ENCODE data around the gene TRPM4.

TRPM4 gene

GRCh38 chr19:49161987-49162386, 4.4 kb downstream of the TRPM4 start:
- no peak for TF ChIP-seq CTCF (IDR thresholded peaks at IDR 0.05; ENCODE audit: unreplicated experiment in 3 of 3)
- H3K36me3 Mint-ChIP-seq (ENCODE audit: low read depth) = peaks cover 4% of the 10 kb centered on the region
- peak overlapping the region in 1 of 3 experiments; percentile 23 for H3K4me3 Mint-ChIP-seq
- H3K27me3 Mint-ChIP-seq (ENCODE audit: low read depth) = no peaks in the 10 kb centered on the region
- H3K27ac Mint-ChIP-seq = peak overlapping the region in 1 of 3 experiments; percentile 29
- H3K4me1 Mint-ChIP-seq = peaks cover 9% of the 10 kb centered on the region
- H3K9me3 Mint-ChIP-seq = no peaks in the 10 kb centered on the region

DNA sequence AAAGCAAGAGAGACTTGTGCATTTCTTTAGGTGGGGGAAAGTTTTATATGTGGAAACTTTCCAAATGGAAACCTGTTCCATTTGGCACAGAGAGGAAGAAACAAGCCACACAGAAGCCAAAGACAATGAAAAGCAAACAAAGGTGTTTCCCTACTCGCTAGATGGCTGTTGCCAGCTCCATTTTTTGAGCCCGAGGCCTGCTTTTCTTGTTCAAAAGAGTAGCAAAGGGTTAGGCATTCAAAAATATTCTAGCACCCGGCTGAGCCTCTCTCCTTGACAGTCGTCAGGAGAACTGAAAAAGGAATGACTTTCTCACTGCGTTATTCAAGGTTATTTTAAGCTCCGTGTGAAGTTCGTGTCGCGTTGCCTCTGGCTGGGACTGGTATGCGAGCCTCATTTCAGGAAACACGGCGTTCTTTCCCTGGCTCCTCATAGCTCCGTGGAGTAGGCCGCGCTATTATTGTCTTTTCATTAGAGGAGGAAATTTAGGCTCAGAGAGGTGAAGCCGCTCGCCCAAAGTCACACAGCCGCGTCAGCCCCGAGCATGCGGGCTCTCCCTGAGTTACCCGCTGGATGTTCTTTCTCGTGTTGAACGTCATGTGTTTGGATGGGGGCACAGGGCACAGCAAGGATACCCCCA, 7.6 kb downstream of the TRPM4 start:
- H3K4me1 Mint-ChIP-seq = no peaks in the 10 kb centered on the region
- H3K27ac Mint-ChIP-seq = no peak overlapping the region
- H3K9me3 Mint-ChIP-seq = no peaks in the 10 kb centered on the region
- no peak overlapping the region for H3K4me3 Mint-ChIP-seq
- H3K36me3 Mint-ChIP-seq (ENCODE audit: low read depth) = peaks cover 4% of the 10 kb centered on the region
- TF ChIP-seq CTCF (IDR thresholded peaks at IDR 0.05; ENCODE audit: unreplicated experiment in 3 of 3) = no peak
- H3K27me3 Mint-ChIP-seq (ENCODE audit: low read depth) = no peaks in the 10 kb centered on the region

DNA sequence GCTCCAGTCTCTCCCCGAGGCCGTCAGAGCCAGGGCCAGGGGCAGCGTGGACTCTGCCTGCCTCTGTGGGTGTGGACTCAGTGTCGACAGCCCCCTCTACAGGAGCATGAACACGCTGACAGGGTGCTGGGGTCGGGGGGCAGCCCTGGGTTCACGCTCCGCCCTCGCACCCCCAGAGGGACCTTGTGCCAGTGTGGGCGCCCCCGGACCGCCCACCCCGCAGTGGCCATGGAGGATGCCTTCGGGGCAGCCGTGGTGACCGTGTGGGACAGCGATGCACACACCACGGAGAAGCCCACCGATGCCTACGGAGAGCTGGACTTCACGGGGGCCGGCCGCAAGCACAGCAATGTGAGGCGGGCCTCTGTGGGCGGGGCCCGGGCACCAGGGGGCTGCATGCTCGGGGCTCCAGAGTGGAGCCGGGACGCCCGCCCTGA, 8.3 kb downstream of the TRPM4 start:
- H3K4me3 Mint-ChIP-seq = no peak overlapping the region
- H3K9me3 Mint-ChIP-seq = no peaks in the 10 kb centered on the region
- H3K27me3 Mint-ChIP-seq (ENCODE audit: low read depth) = no peaks in the 10 kb centered on the region
- H3K27ac Mint-ChIP-seq = no peak overlapping the region
- TF ChIP-seq CTCF (IDR thresholded peaks at IDR 0.05; ENCODE audit: unreplicated experiment in 3 of 3) = no peak
- no peaks in the 10 kb centered on the region for H3K4me1 Mint-ChIP-seq
- peaks cover 7% of the 10 kb centered on the region for H3K36me3 Mint-ChIP-seq (ENCODE audit: low read depth)

GRCh38 chr19:49167857-49168409, 10.3 kb downstream of the TRPM4 start:
- Mint-ChIP-seq H3K4me1 (no peaks in the 10 kb centered on the region), H3K9me3 (no peaks in the 10 kb centered on the region), H3K27me3 (ENCODE audit: low read depth) (no peaks in the 10 kb centered on the region), H3K27ac (no peak overlapping the region), H3K36me3 (ENCODE audit: low read depth) (peaks cover 9% of the 10 kb centered on the region), H3K4me3 (no peak overlapping the region)
- no peak for TF ChIP-seq CTCF (IDR thresholded peaks at IDR 0.05; ENCODE audit: unreplicated experiment in 3 of 3)

- Mint-ChIP-seq H3K36me3 (ENCODE audit: low read depth) (peaks cover 9% of the 10 kb centered on the region), H3K4me1 (no peaks in the 10 kb centered on the region), H3K27ac (no peak overlapping the region), H3K4me3 (no peak overlapping the region), H3K9me3 (no peaks in the 10 kb centered on the region), H3K27me3 (ENCODE audit: low read depth) (no peaks in the 10 kb centered on the region)
- TF ChIP-seq CTCF (IDR thresholded peaks at IDR 0.05; ENCODE audit: unreplicated experiment in 3 of 3) = no peak
Measured at GRCh38 chr19:49168421-49168820, 10.8 kb downstream of the TRPM4 start.

DNA sequence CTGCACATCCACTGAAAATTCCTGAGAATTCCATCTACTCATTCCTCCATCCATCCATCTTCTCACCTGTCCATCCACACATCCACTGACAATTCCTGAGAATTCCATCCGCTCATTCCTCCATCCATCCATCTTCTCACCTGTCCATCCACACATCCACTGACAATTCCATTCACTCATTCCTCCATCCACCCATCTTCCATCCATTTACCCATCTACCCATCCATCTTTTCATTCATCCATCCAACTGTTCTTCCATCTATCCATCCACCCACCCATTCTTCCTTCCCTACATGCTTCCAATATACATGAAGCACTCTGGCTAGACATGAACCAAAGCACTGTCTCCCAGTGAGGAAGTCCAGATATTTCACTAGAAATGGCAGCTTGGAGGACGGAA, 15.6 kb downstream of the TRPM4 start:
- Mint-ChIP-seq H3K27me3 (ENCODE audit: low read depth) (no peaks in the 10 kb centered on the region), H3K9me3 (no peaks in the 10 kb centered on the region), H3K4me3 (no peak overlapping the region), H3K4me1 (no peaks in the 10 kb centered on the region), H3K36me3 (ENCODE audit: low read depth) (peaks cover 16% of the 10 kb centered on the region), H3K27ac (no peak overlapping the region)
- no peak for TF ChIP-seq CTCF (IDR thresholded peaks at IDR 0.05; ENCODE audit: unreplicated experiment in 3 of 3)
